ENCODE data around the gene RPUSD1. TPM values are rescaled to one million over a fixed set of nuclear protein-coding genes. Genes with fewer than 3 reads are reported as not detected.

RPUSD1 gene
- total and polyA plus RNA-seq, 2 donors (not counting 3 experiments of a cell fraction or from before 2014, with no cell fraction given), result 46.2 to 55.8 TPM

GRCh38 chr16:781346-782010 lies 6.7 kb downstream of the RPUSD1 start:
- H3K27me3 ChIP-seq (ENCODE audit: control insufficient read depth in 2 of 2, insufficient read depth in 2 of 2, low read length in 2 of 2), result no peaks in the 10 kb centered on the region
- no peak overlapping the region for H3K4me3 ChIP-seq (replicated peaks in 1 of 3; ENCODE audit: insufficient read depth in 1 of 3, low read depth in 1 of 3, low read length in 3 of 3)
- no peaks in the 10 kb centered on the region for H4K20me1 ChIP-seq (replicated peaks; ENCODE audit: control insufficient read depth, extremely low read depth, insufficient read depth, low read length)
- H3K4me2 ChIP-seq (ENCODE audit: insufficient read depth, low read length), result no peak overlapping the region
- intact Hi-C loops (cut with micrococcal nuclease), result no loop called here
- H3K9ac ChIP-seq (replicated peaks; ENCODE audit: extremely low read depth, insufficient read depth, low read length), result no peak overlapping the region
- ChIA-PET CTCF (interaction anchor here (1.1 to 5.8 kb wide), 3 partner anchors 69 to 78 kb away, joined by 3 to 67 read pairs (median 4); no protein-coding TSS in a partner anchor), POLR2A (no interaction called here)
- no peaks in the 10 kb centered on the region for H3K4me1 ChIP-seq (ENCODE audit: control insufficient read depth, extremely low read depth, insufficient read depth, low read length)
- H3K79me2 ChIP-seq (ENCODE audit: control insufficient read depth, insufficient read depth, low read length), result peaks cover 1% of the 10 kb centered on the region
- dilution Hi-C loops (cut with MboI; ENCODE audit: extremely low pct_ligation_motif_present, low sequenced_read_pairs), result no loop called here
- H3K27ac ChIP-seq (ENCODE audit: insufficient read depth, low read depth, low read length), result no peak overlapping the region
- DNase-seq (ENCODE audit: low read depth, low spot score) (no peak), FAIRE-seq (no peak)
- no peaks in the 10 kb centered on the region for H3K9me1 ChIP-seq (replicated peaks; ENCODE audit: control insufficient read depth, extremely low read depth, insufficient read depth, low read length)
- H3K9me3 ChIP-seq (replicated peaks; ENCODE audit: control insufficient read depth, insufficient read depth, low read length), result no peaks in the 10 kb centered on the region
- peaks cover under 1 to 5% of the 10 kb centered on the region in 2 experiments for H3K36me3 ChIP-seq (ENCODE audit: control insufficient read depth in 2 of 2, extremely low read depth in 1 of 2, insufficient read depth in 2 of 2, low read length in 2 of 2)
- no peak overlapping the region for H2AFZ ChIP-seq (ENCODE audit: low read depth, low read length)
- TF ChIP-seq POLR2AphosphoS5 (IDR thresholded peaks at IDR 0.05; ENCODE audit: insufficient read depth, low read depth, low read length) (no peak), POLR2A (IDR thresholded peaks at IDR 0.05; ENCODE audit: low read depth, low read length) (no peak)
- no TSS peak for BruUV-seq (replicated peaks)

GRCh38 chr16:780296-780695 lies 7.9 kb downstream of the RPUSD1 start:
- FAIRE-seq (no peak), DNase-seq (ENCODE audit: low read depth, low spot score) (no peak)
- Histone ChIP-seq H3K4me2 (ENCODE audit: insufficient read depth, low read length) (no peak overlapping the region), H3K4me3 (replicated peaks in 1 of 3; ENCODE audit: insufficient read depth in 1 of 3, low read depth in 1 of 3, low read length in 3 of 3) (no peak overlapping the region), H2AFZ (ENCODE audit: low read depth, low read length) (no peak overlapping the region), H3K79me2 (ENCODE audit: control insufficient read depth, insufficient read depth, low read length) (no peaks in the 10 kb centered on the region), H3K9me3 (replicated peaks; ENCODE audit: control insufficient read depth, insufficient read depth, low read length) (no peaks in the 10 kb centered on the region), H3K4me1 (ENCODE audit: control insufficient read depth, extremely low read depth, insufficient read depth, low read length) (no peaks in the 10 kb centered on the region), H3K27me3 (ENCODE audit: control insufficient read depth in 2 of 2, insufficient read depth in 2 of 2, low read length in 2 of 2) (no peaks in the 10 kb centered on the region), H3K9me1 (replicated peaks; ENCODE audit: control insufficient read depth, extremely low read depth, insufficient read depth, low read length) (no peaks in the 10 kb centered on the region), H3K9ac (replicated peaks; ENCODE audit: extremely low read depth, insufficient read depth, low read length) (no peak overlapping the region), H3K27ac (ENCODE audit: insufficient read depth, low read depth, low read length) (no peak overlapping the region), H4K20me1 (replicated peaks; ENCODE audit: control insufficient read depth, extremely low read depth, insufficient read depth, low read length) (no peaks in the 10 kb centered on the region), H3K36me3 (ENCODE audit: control insufficient read depth in 2 of 2, extremely low read depth in 1 of 2, insufficient read depth in 2 of 2, low read length in 2 of 2) (no peaks in the 10 kb centered on the region)
- POLR2A ChIA-PET, result no interaction called here
- BruUV-seq (replicated peaks), result no TSS peak
- intact Hi-C loops (cut with micrococcal nuclease), result no loop called here
- TF ChIP-seq GATA2 (IDR thresholded peaks at IDR 0.05; ENCODE audit: insufficient read depth, insufficient read length, low read depth, low read length) (no peak), MYC (IDR thresholded peaks at IDR 0.05; ENCODE audit: low read depth, low read length) (no peak), POLR2A (IDR thresholded peaks at IDR 0.05; ENCODE audit: low read depth, low read length) (no peak), MAX (IDR thresholded peaks at IDR 0.05; ENCODE audit: insufficient read depth, insufficient read length) (no peak), JUN (IDR thresholded peaks at IDR 0.05; ENCODE audit: borderline replicate concordance, insufficient read depth, insufficient read length, low read depth) (no peak), CTCF (IDR thresholded peaks at IDR 0.05; ENCODE audit: extremely low read depth in 1 of 2, insufficient read depth in 1 of 2, low read depth in 1 of 2, low read length in 2 of 2) (no peak), POLR2AphosphoS5 (IDR thresholded peaks at IDR 0.05; ENCODE audit: insufficient read depth, low read depth, low read length) (no peak), EZH2 (IDR thresholded peaks at IDR 0.05; ENCODE audit: borderline replicate concordance, low read depth, low read length, severe bottlenecking) (no peak)
- dilution Hi-C loops (cut with MboI; ENCODE audit: extremely low pct_ligation_motif_present, low sequenced_read_pairs), result no loop called here
- CTCF ChIA-PET, result interaction anchor here (1.1 kb wide), 1 partner anchor 68 kb away, joined by 4 read pairs; no protein-coding TSS in a partner anchor
